ENCODE data around the gene SKI.

GRCh38 chr1:2322581-2323211 lies 94.6 kb downstream of the SKI start:
- TF ChIP-seq EP300 (IDR thresholded peaks at IDR 0.05; ENCODE audit: low read depth) = no peak
- TF ChIP-seq POLR2A (IDR thresholded peaks at IDR 0.05) = no peak

Measured in transverse colon (tissue), 1 donor.